Measurements from ENCODE around the gene ERN2.

ERN2 gene

DNA sequence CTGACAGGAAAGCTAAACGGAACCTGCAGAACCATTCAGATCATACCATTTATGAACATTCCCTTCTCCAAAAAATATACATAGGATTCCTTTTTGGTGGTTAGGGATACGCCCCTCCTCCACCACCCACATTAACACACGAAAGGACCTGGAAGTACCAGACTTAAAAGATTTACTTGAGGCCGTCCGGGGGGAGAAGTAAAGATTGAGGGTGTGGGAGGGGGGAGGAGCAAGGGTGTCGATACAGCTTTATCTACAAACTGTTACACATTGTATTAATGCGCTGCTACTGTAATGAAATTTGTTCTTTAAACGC is 72.4 kb downstream of the ERN2 start:
- no peak for DNase-seq (ENCODE audit: low spot score)

Data from hematopoietic multipotent progenitor cell treated with erythropoietin and hydrocortisone succinate and interleukin-3 and kit ligand, for 17 days (in vitro differentiated cells).